Brain microvascular endothelial cell (primary cell): ENCODE measurements around the gene UVSSA.

Source experiments
- DNase-seq: peaks from one replicate; pipeline ENCODE4 v3.0.0-alpha.2; 2020
- H3K27ac ChIP-seq: fragments of 250-450 bp; sonication (Bioruptor Pico); 2 replicates; pipeline ENCODE4 v1.5.1; 2020; ENCODE audit warnings: mild to moderate bottlenecking, moderate library complexity
- H3K27me3 ChIP-seq: fragments of 250-450 bp; sonication (Bioruptor Pico); replicated peaks from 2 replicates; pipeline ENCODE4 v1.5.1; 2020; ENCODE audit warnings: mild to moderate bottlenecking
- H3K36me3 ChIP-seq: fragments of 250-450 bp; sonication (Bioruptor Pico); replicated peaks from 2 replicates; pipeline ENCODE4 v1.5.1; 2020; ENCODE audit warnings: mild to moderate bottlenecking
- H3K4me3 ChIP-seq: 2 replicates; pipeline ENCODE4 v1.5.1; 2011; ENCODE audit warnings: low read depth, mild to moderate bottlenecking, control low read depth, low read length, moderate library complexity
- in situ Hi-C: cut with HindIII; loops from 2 replicates; pipeline ENCODE4 v1.10.0; 2017; ENCODE audit warnings: low sequenced_read_pairs, low pct_ligation_motif_present
- TF ChIP-seq, protein P1 (sequence below): IDR thresholded peaks from 2 replicates; pipeline ENCODE4 v1.5.1; 2011; ENCODE audit warnings: low read depth, mild to moderate bottlenecking, moderate library complexity, low read length, control low read depth, inconsistent platforms; ENCODE audit errors: missing control alignments

The UVSSA gene

DNA sequence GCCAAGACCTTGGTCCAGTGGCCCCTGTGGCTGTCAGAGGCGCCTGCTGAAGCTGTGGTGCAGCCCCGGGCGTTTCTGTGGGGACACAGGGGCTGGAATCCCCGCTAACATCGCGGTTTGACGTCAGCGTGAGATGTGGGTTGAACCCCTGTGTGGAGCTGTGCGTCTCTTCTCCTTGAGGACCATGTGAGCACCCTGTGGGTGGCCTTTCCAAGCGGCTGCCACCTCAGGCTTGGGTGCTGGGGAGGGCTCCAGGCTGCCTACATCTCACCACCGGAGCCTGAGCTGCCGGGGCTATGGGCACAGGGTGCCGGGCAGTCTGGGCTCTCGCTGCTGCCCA is 27.7 kb downstream of the UVSSA start:
- Histone ChIP-seq H3K4me3 (no peak overlapping the region), H3K36me3 (no peaks in the 10 kb centered on the region), H3K27ac (no peak overlapping the region), H3K27me3 (no peaks in the 10 kb centered on the region)
- in situ Hi-C loops: no loop called here
- TF ChIP-seq, protein P1, sequence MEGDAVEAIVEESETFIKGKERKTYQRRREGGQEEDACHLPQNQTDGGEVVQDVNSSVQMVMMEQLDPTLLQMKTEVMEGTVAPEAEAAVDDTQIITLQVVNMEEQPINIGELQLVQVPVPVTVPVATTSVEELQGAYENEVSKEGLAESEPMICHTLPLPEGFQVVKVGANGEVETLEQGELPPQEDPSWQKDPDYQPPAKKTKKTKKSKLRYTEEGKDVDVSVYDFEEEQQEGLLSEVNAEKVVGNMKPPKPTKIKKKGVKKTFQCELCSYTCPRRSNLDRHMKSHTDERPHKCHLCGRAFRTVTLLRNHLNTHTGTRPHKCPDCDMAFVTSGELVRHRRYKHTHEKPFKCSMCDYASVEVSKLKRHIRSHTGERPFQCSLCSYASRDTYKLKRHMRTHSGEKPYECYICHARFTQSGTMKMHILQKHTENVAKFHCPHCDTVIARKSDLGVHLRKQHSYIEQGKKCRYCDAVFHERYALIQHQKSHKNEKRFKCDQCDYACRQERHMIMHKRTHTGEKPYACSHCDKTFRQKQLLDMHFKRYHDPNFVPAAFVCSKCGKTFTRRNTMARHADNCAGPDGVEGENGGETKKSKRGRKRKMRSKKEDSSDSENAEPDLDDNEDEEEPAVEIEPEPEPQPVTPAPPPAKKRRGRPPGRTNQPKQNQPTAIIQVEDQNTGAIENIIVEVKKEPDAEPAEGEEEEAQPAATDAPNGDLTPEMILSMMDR: no peak
- no peak for DNase-seq

DNA sequence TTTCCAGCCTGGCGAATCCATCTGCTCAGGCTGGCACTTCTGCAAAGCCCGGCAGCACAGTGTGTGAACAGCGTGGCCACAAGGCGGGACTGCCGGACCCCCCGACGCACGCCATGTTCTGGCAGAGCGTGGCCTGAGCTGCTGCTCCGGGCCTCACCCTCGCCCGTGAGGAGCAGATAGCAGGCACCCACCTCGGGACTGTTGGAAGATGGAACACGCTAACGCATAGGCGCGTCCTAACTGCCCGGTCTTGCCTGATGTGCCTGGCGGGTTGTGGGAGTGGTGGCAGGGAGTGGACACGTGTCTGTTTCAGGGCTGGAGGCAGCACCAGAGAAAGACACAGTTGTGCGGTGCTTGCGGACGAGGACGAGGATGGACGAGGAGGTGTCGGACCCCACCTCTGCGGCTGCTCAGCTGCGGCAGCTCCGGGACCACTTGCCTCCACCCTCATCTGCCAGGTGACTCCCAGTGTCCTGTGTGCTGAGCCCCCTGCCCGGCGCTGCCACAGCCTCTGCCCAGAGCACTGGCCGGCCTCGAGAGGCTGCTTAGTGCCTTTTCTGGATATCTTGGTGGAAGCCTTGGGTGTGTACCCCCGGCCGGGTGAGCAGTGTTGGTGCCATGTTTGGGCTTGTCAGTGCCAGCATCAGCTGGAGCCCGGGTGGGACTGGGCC is 28.2 kb downstream of the UVSSA start:
- Histone ChIP-seq H3K36me3 (no peaks in the 10 kb centered on the region), H3K27ac (no peak overlapping the region), H3K4me3 (no peak overlapping the region), H3K27me3 (no peaks in the 10 kb centered on the region)
- TF ChIP-seq, protein P1: no peak
- DNase-seq: no peak
- in situ Hi-C loops: no loop called here

DNA sequence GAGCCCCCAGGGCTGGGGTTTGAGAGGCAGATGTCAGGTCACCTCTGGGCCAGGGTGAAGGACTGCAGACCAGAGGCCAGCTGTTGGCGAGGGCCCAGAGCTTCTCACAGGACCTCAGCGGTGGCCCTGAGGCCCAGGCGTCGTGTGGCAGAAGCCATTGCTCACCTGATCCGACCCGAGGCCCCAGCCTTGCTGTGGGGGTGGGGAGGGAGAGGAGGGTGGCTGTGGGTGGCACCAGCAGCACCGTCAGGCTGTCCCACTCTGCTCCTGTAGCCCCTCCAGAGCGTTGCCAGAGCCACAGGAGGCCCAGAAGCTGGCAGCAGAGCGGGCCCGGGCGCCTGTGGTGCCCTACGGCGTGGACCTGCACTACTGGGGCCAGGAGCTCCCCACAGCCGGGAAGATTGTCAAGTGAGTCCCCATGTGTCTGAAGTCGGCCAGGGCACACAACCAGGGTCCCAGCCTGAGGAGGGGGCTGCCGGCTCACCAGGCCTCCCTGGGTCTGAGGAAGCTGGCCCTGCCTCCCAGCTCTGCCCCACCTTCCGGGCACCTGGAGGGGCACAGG is 28.8 kb downstream of the UVSSA start:
- no peaks in the 10 kb centered on the region for H3K36me3 ChIP-seq
- H3K4me3 ChIP-seq: no peak overlapping the region
- H3K27me3 ChIP-seq: no peaks in the 10 kb centered on the region
- in situ Hi-C loops: no loop called here
- DNase-seq: no peak
- TF ChIP-seq, protein P1: no peak
- no peak overlapping the region for H3K27ac ChIP-seq

DNA sequence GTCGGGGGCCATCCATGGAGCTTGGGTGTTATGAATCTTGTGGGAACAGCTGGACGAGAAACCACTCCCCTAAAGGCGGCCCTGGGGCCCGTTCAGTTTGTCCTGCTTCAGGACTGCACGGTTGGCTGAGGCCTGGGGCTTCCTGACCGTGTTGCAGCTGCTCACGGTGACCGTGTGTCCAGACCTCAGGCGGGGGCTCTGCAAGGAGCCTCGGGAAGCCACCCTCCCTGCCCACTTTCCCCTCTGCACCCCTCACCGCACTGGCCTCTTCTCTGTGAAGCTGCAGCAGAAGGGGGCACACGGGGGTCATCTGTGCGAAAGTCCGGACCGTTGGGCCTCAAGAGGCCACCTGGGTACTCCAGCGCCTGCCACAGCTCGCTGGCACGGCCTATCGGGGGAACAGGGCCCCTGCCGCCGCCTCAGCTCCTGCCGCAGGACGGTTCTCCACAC is 29.4 kb downstream of the UVSSA start:
- no peaks in the 10 kb centered on the region for H3K27me3 ChIP-seq
- H3K27ac ChIP-seq: no peak overlapping the region
- H3K4me3 ChIP-seq: no peak overlapping the region
- in situ Hi-C loops: no loop called here
- no peaks in the 10 kb centered on the region for H3K36me3 ChIP-seq
- TF ChIP-seq, protein P1: no peak
- no peak for DNase-seq

DNA sequence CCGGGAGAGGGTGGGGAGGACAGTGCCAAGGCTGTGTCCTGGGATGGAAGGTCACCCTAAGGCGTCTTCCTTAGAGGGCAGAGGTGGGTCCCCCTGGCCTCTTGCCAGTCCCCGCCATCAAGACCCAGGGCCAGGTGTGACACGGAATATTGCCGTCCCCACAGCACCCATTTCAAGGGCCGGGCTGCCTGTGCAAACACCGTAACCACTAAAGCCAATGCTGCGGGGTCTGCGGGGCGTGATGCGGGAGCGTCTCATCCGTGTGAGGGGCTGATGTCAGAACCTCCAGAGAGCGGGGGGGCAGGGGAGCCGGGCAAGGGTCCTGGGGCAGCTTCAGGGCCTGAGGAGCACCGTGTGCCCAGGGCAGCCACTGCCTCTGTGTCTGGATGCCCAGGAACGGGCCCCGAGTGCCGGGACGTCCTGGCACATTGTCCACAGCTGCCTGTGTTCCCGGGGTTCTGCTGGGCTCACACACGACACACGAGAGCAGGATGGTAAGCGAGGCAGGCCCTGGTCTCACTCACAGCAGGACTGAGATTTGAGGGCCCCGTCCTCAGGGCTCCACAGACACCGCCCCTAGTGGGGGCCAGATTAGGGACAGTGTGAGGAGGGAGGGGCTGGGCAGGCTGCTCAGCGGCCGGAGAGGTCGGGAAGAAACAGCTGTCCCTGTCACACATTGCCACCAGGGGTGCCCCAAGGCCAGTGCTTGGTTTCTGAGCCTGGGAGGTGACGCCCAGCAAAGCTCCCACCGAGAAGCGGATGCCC is 30.0 kb downstream of the UVSSA start:
- no peak overlapping the region for H3K27ac ChIP-seq
- no peak overlapping the region for H3K4me3 ChIP-seq
- no peak for DNase-seq
- in situ Hi-C loops: no loop called here
- H3K36me3 ChIP-seq: no peaks in the 10 kb centered on the region
- no peaks in the 10 kb centered on the region for H3K27me3 ChIP-seq
- TF ChIP-seq, protein P1: no peak
